GM21576 (cell line): ENCODE results near the gene CTSF.
"Not testable (repeated sequence)": the region's sequence is repeated elsewhere in the genome, so short reads cannot be mapped to it uniquely, and the experiment has no call there.

Experiments
- ATAC-seq: cut with Tn5 transposase; IDR thresholded peaks from one replicate; pipeline ENCODE4 v1.9.1; 2021; ENCODE audit warnings: mild to moderate bottlenecking, moderate library complexity; ENCODE audit not compliant: unreplicated experiment

CTSF gene

DNA sequence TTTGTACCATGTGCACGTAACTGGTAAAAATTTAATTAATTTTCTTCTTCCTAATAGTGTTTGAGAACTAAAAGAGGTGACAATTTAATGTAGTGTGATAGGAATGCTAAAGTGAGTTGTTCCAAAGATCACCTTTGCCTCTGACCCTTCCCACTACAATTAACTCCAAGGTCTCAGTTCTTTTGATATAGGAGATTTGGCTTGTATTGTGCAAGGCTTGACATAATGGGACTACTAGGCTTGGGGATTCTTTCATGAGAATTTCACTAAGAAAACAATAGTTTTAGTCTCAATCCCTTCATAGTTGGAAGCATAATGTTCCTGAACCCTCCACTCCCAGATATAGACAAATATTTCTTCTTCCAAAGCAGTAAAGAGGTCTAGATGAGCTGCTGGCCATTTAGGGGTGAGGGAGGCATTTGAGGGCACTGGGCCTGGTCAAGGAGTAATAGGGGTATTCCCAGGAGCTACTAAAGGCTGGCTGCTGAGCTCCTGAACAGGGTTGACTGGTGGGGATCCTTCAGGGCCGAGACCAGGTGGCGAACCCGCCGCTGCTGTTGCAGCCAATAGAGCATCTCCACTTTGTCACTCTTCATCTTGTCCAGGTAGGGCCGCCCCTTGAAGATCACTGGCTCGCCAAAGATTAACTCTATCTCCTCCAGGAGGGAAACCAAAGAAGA is 21.7 kb upstream of the CTSF start:
- no peak for ATAC-seq

DNA sequence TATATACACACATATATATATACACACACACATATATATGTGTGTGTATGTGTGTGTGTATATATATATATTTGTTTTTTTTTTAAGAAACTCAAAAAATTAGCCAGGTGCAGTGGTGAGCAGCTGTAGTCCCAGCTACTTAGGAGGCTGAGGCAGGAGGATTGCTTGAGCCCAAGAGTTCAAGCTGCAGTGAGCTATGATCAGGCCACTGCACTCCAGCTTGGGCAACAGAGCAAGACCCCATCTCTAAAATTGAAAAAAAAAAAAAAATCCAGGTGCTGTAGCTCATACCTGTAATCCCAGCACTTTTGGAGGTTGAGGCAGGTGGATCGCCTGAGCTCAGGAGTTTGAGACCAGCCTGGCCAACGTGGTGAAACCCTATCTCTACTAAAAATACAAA is 20.9 kb upstream of the CTSF start:
- ATAC-seq = not testable (repeated sequence)

DNA sequence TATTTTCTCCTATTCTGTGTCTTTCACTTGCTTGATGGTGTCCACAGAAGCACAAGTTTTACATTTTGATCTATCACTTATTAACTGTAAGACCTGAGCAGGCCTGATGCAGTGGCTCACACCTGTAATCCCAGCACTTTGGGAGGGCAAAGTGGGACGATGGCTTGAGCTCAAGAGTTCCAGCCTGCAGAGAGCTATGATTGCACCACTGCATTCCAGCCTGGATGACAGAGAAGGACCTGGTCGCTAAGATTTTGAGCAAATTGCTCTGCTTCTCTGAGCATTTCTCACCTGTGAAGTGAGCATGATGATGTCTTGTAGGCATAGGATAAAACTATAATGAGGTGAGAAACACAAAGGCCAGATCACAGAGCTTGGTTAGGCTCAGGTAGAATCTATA is 17.7 kb upstream of the CTSF start:
- no peak for ATAC-seq

DNA sequence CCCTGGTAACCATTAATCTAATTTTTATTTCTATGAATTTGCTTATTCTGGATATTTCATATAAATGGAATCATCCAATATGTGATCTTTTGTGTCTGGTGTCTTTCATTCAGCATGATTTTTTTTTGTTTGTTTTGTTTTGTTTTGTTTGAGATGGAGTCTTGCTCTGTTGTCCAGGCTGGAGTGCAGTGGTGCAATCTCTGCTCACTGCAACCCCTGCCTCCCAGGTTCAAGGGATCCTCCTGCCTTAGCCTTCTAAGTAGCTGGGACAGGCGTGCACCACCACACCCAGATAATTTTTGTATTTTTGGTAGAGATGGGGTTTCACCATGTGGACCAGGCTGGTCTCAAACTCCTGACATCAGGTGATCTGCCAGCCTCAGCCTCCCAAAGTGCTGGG is 17.0 kb upstream of the CTSF start:
- ATAC-seq = not testable (repeated sequence)

DNA sequence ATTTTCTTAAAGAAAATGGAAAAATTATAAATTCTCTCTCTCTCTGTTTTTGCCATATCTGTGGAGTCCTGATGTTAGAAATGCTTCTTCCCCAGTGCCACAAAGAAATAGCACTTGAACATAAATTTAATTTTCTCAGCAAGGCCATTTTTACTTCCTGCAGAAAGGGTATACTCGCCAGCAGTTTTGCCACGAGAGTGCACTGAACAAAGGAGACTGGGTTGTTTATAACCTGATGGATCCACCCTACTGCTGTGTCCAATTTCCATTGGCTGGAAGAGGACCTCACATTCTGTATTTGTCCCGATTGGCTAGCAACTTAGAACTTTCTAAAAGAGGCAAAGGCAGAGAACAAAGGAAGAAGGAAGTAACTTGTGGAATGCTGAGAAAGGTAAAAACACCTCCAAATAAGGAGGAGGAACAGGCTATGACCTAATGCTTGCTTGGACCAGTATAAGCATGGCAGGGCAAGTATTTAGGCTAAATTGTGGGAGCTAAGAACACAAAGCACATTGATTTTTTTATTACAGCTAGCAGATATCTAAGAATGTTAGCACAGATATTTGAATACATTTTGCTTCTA is 14.2 kb upstream of the CTSF start:
- ATAC-seq = not testable (repeated sequence)

DNA sequence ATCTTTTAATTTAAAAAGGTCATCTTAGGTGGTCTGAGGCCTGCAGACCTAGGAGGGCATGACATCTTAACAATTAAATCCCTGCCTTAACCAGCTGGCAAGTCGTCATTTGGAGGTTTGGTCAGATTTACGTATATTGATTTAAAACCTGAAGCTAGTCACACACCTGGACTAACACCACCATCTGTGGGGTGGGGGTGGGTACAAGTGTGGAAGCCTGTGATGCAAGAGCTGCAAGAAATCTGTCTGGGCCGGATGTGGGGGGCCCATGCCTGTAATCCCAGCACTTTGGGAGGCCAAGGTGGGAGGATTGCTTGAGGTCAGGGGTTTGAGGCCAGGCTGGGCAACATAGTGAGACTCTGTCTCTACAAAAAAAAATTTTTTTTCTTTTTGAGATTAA is 12.9 kb upstream of the CTSF start:
- no peak for ATAC-seq

DNA sequence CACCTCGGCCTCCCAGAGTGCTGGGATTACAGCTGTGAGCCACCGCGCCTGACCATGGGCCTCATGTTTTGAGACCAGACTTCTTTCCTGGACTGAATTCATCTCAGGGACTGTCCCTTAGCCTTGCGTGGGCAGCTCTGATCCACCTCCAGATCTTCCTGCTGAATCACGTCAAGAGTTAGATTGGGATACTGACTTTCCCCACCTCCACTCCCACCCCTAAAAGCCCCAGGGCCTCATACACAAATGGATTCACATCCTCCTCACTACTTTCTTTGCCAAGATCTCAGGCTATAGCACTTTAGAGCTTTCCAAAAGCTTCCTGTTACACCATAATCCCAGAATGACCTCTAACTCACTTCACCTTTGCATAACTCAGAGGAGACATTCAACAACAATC is 12.4 kb upstream of the CTSF start:
- no peak for ATAC-seq

DNA sequence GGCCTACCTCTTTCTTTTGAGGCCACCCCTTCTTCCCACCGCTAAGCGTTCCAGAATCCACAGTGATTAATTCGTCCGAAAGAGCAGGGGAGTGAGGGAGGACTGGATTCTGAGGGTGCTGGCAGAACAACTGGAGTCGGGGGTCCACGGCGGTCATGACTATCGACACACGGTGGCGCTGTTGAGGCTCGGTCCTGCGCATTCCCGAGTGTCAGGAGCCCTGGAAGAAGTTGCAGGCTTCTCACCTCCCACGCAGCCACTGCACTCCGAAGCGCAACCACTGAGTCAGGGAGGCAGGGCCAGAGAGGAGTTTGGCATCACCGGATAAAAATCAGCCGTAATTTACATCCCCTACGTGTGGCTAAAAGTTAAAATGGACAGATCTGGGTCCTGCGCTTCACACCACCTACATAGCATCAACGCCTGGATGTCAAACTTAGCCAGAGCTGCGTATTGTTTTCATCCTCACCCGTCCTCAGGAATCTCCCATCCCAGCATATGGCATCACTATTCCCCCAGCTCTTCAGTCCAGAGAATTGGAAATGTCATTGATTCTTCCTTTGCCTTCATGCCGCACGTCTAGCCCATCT is 10.7 kb upstream of the CTSF start:
- ATAC-seq = no peak

DNA sequence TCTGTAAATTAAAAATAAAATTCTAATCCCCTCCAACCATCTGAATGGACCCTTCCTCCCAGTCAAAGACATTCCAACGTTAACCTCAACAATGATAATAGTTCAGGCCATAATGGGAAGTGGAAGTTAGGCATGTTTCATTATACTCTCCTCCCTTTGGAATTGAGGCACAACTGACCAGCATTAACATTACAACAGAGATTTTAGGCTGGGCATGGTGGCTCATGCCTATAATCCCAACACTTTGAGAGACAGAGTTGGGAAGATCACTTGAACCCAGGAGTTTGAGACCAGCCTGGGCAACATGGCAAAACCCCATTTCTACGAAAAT is 2.4 kb upstream of the CTSF start:
- ATAC-seq = no peak

DNA sequence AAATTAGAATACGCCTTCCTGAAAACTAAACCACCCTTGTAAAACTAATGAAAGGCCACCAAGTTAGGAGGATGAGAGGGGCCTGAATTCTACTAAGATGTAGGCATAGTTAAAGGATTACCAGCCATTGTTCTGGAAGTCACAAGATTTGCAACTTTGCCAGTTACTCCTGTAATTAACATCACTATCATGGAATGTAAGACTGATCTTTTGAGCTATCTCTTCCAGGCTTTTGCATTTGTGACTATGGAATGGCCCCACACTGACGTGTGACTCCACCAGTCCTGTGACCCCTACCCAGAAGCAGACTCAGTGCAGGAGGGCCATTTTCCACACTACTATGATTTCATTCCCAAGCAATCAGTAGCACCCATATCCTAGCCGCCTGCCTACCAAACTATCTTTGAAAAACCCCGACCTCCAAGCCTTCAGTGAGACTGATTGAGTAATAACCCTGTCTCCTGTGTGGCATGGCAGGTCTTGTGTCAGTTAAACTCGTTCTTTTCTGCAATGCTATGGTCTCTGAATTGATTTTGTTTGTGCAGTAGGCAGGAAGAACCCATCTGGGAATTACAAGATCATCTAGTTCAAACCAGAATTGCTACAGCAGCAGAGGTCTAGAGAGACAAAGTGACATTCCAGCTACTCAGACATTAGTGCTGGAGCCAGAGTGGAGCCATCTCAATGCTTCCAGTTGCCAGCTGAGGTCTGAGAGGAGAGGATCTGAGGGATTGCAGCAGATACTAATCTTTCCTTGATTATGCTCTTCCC is 1.9 kb upstream of the CTSF start:
- no peak for ATAC-seq

DNA sequence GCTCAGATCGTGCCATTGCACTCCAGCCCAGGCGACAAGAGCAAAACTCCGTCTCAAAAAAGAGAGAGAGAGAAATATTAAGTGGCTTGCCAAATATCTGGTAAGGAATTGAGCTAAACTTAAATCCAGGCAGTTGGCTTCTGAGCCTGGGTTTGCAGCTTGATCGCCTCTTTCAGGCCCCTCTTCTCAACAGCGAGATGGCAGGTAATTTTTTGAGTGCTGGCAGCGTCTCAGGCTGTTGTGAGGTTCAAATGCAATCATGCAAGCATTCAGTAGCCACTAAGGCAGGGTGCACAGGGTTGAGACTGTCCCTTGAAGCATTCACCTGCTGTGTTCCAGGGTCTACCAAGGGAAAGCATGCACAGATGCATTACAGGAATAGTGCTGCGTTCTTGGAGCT is 670 bp upstream of the CTSF start:
- no peak for ATAC-seq

DNA sequence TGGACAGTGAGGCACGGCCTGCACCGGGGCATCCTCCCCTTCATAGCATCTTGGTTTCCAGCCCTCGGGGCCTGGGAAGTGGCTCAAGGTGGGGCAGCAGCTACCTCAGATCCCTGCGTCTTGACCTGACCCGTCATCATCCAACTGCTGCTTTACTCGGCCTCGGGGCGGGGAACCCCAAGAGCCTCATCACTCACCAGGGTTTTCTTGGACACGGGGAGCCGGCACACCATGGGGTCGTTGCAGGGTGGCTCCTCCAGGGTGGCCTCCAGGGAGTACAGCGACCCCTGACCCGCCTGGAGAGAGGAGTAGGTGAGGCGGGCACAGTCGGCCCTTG is 651 bp downstream of the CTSF start:
- no peak for ATAC-seq

DNA sequence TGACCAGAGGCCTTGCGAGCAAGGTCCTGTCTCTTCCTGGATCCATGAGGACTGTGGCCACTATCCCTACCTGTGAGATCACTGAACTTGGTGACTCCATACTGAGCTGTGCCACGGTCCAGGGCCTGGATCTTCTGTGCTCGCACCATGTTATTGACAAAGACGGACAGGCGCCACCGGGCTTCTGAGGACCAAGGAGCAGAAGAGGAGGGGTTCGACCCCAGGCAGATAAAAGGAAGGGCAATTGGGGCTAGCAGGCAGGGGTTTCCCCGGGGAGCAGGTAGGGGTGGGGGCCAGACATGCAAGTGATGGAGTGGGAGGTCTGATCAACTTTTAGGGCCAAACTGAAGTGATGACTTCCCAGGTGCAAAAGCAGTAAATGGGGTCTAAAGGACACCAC is 2.2 kb downstream of the CTSF start:
- no peak for ATAC-seq

DNA sequence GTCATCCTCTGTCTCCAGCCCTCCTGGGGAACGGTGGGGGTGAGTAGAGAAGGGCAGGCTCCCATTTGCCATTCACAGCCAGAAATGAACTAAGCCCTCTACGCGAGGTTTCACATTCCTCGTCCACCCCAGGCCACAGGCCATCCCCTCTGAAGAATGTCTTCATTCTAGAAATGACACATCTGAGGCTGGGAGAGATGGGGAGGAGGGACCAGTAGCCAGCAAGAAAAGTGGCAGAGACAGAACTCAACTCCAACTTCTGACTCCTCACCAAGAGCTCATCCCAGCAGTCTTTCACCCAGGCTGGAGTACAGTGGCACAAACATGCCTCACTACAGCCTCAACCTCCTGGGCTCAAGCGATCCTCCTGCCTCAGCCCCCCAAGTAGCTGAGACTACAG is 3.4 kb downstream of the CTSF start:
- no peak for ATAC-seq

DNA sequence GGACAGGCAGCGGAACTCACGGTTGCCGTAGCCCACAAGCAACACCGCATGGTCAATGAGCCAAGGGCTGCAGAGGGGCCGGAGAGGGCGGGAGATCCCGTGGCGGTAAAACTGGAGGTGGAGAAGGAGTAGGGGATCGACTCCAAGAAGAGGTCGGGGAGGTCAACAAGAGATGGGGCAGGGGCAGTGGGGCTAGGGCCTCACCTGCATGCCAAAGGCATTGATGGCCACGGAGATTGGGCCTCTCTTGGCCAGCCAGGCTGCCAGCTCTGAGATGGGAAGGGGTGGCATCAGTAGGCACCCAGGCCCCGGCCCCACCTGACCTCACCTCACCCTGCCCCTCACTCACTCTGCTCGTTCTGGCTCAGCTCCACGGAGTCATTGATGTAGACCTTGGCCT is 3.9 kb downstream of the CTSF start:
- no peak for ATAC-seq

DNA sequence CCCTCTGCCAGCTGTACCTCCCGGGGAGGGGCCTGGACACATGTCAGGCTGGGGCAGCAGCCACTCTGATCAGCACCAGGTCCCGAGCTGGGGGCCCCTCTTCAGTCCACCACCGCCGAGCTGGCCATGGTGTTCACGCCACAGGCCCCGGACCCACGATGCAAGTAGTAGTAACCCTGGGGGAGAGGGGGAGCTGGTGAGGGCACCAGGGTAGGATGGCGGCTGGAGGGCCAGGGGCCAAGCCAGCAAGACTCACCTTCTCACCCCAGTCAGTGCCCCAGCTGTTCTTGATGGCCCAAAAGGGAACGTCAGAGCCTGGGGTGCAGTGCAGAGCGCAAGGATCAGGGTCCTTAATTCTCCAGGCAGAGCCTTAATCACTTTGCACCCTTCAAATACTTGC is 4.6 kb downstream of the CTSF start:
- no peak for ATAC-seq

DNA sequence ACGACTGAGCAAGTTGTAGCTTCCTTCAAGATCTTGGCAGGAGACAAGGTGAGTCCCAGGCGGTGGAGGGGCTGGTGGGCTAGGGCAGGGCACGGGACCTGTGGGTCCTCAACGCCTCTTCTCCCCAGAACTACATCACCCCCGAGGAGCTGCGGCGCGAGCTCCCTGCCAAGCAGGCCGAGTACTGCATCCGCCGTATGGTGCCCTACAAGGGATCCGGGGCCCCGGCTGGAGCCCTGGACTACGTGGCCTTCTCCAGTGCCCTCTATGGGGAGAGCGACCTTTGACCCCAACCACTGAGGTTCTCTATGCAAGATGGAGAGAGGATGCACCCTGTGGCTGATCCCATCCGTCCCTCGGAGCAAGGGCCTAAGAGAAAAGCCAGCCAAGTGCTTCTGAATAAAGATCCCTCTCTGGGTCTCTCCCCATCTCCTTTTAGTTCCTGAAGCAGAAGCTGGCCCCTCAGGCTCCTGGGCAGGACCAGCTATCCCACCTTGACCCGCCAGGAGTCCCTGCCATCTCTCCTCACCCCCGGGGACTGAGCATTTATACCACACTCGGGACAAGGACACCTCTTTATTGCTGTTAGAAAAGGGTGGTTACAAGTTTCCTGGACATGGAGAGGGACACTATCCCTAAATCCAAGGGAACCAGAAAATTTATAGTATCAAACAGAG is 5.4 kb downstream of the CTSF start:
- ATAC-seq = no peak

DNA sequence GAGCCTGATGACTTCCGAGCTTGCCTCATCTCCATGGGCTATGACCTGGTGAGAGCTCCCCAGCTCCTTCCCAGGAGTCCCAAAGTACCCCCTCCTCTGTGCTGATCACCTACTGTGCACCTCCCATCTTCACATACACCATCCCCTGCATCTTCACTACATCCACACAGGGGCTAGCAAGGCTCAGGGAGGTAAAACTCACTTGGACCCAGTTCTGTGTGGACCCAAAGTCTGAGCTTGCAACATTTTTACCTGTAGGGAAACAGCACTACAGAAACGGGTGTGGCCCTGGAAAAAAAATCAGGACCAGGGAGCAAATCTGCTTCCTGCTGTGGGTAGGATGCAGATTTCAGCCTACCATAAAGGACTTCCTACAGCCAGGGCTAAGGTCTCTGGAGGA is 6.1 kb downstream of the CTSF start:
- no peak for ATAC-seq

DNA sequence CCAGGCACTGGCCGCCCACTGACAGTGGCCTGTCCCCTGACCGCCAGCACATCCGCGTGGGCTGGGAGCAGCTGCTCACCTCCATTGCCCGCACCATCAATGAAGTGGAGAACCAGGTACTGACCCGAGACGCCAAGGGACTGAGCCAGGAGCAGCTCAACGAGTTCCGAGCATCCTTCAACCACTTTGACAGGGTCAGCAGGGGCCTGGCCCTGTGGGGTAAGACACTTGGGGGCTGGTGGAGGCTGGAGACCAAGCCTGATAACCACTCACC is 6.5 kb downstream of the CTSF start:
- ATAC-seq = no peak

DNA sequence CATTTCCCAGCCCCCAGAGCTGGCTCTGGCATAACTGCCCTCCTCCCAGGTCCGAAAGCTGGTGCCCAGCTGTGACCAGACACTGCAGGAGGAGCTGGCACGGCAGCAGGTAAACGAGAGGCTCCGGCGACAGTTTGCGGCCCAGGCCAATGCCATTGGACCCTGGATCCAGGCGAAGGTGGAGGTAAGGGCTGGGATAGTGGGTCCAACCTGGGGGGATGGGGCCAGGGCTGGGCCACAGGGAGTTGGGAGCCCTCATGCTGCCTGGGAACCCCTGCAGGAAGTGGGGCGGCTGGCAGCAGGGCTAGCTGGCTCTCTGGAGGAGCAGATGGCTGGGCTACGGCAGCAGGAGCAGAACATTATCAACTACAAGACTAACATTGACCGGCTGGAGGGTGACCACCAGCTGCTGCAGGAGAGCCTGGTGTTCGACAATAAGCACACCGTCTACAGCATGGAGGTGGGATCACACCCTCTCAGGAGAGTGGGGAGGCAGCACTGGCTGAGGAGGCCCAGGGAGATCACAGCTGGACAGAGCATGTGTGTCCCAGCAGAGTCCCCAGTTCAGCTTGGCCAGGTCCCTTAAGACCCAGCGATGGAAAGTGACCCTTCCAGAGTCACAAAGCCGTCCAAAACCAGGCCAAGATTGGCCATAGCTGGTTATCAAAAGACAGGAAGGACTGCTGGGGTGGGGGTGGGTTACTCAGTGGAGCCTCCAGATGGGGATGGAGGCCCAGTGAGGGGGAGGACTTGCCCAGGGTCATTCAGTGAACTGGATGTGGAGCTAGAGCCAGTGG is 7.0 kb downstream of the CTSF start:
- ATAC-seq = no peak
